ENCODE results near the gene ZFAND4.

GRCh38 chr10:45586028-45586824 is 86.3 kb downstream of the ZFAND4 start:
- TF ChIP-seq POLR2A (IDR thresholded peaks at IDR 0.05) (no peak), CTCF (IDR thresholded peaks at IDR 0.05) (no peak)

All from right lobe of liver (tissue), 4 donors.